Stimulated activated naive CD8-positive, alpha-beta T cell treated with anti-CD3 and anti-CD28 coated beads, Interleukin-15, Interleukin-2, amounts not matched to agents 100 ng/mL and 50 ng/mL, for 24 hours (primary cell): ENCODE measurements around the gene SIRT6.
"Not testable (repeated sequence)": the region's sequence is repeated elsewhere in the genome, so short reads cannot be mapped to it uniquely, and the experiment has no call there.

Experiments used
- H3K27ac Mint-ChIP-seq: one replicate; pipeline ENCODE4 v1.8.0; 2021; ENCODE audit warnings: mild to moderate bottlenecking, mixed read lengths
- H3K27me3 Mint-ChIP-seq: one replicate; pipeline ENCODE4 v1.8.0; 2021; ENCODE audit warnings: mixed read lengths
- H3K36me3 Mint-ChIP-seq: one replicate; pipeline ENCODE4 v1.8.0; 2021; ENCODE audit warnings: low read depth, mixed read lengths
- H3K4me1 Mint-ChIP-seq: one replicate; pipeline ENCODE4 v1.8.0; 2021; ENCODE audit warnings: low read depth, mixed read lengths
- H3K4me3 Mint-ChIP-seq: one replicate; pipeline ENCODE4 v1.8.0; 2021; ENCODE audit warnings: mild to moderate bottlenecking, mixed read lengths
- H3K9me3 Mint-ChIP-seq: one replicate; pipeline ENCODE4 v1.8.0; 2021; ENCODE audit warnings: mixed read lengths

SIRT6 gene

DNA sequence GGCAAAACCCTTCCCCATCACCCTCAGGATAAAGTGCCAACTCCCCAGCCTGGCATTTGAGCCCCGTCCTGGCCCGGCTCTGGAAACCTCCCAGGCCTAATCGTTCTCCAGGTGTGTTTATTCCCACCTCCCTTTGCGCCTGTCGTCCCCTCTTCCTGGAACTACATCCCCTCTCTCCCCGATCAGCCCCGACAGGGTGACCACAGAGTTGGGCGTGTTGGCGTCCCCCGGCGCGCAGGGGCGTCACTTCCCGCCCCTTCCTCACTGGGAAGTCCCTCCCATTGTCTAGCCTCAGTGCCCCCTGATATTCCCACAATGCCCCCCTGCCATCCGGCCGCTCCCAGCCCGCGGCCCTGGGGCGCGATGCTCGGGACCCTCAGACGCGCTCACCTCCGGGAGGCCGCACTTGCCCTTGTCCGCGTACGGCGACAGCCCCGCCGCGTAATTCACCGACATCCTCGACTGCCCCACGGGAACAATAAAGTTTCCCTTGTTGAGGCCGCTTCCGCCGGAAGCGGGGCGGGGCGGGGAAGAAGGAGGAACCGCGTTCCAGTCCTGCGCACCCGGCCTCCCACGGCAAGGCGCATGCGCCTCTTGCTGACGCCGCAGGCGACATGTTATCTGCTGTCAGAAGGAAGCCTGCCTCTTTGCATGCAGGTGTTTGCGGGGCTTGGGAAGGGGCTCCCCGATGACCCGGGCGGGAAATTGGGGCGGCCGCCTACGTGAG is at the start of gene SIRT6, which contains the start of gene ANKRD24:
Gene SIRT6 (minus strand): TSS at position 480 of the 727 bp plus-strand sequence. CDS start 24 bp downstream, at position 456.
Gene ANKRD24 (plus strand): TSS at position 606 of the 727 bp plus-strand sequence. CDS start 3,737 bp downstream, outside the sequence.
- Mint-ChIP-seq H3K9me3 (no peaks in the 10 kb centered on the region), H3K27ac (peak within 1 kb of the TSS; percentile 88), H3K27me3 (no peaks in the 10 kb centered on the region), H3K4me1 (peaks cover 26% of the 10 kb centered on the region), H3K4me3 (peak within 1 kb of the TSS; percentile 95), H3K36me3 (peaks cover 10% of the 10 kb centered on the region)

DNA sequence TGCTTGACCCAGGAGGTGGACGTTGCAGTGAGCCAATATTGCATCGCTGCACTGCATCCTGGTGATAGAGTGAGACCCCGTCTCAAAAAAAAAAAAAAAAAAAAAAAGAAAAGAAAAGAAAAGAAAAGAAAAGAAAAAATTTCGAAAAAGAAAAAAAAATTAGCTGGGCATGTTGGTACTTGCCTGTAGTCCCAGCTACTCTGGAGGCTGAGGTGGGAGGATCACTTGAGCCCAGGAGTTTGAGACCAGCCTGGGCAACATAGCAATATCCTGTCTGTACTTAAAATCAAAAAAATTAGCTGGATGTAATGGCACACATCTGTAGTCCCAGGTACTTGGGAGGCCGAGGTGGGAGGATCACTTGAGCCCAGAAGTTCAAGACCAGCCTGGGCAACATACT is 49.8 kb upstream of the SIRT6 start:
- H3K36me3 Mint-ChIP-seq, H3K4me1 Mint-ChIP-seq, H3K4me3 Mint-ChIP-seq, H3K27ac Mint-ChIP-seq, H3K27me3 Mint-ChIP-seq, H3K9me3 Mint-ChIP-seq: not testable (repeated sequence)

DNA sequence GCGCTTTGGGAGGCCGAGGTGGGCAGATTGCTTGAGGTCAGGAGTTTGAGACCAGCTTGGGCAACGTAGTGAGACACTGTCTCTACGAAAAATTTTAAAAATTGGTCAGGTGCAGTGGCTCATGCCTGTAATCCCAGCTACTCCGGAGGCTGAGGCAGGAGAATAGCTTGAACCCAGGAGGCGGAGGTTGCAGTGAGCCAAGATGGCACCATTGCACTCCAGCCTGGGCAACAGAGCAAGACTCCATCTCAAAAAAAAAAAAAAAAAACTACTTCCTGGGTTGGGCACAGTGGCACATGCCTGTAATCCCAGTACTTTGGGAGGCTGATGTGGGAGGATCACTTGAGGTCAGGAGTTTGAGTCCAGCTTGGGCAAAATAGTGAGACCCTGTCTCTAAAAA is 49.2 kb upstream of the SIRT6 start:
- H3K4me1 Mint-ChIP-seq, H3K9me3 Mint-ChIP-seq, H3K36me3 Mint-ChIP-seq, H3K4me3 Mint-ChIP-seq, H3K27ac Mint-ChIP-seq, H3K27me3 Mint-ChIP-seq: not testable (repeated sequence)

DNA sequence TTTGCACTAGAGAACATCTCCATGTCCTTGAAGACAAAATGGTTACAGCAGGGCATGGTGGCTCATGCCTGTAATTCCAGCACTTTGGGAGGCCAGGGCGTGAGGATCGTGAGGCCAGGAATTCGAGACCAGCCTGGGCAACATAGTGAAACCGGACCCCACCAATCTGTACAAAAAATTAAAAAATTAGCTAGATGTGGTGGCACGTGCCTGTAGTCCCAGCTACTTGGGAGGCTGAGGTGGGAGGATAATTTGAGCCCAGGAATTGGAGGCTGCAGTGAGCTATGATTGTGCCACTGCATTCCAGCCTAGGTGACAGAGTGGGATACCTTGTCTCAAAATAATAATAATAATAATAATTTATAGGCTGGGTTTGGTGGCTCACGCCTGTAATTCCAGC is 47.9 kb upstream of the SIRT6 start:
- H3K4me1 Mint-ChIP-seq, H3K27me3 Mint-ChIP-seq, H3K9me3 Mint-ChIP-seq, H3K4me3 Mint-ChIP-seq, H3K36me3 Mint-ChIP-seq, H3K27ac Mint-ChIP-seq: not testable (repeated sequence)

DNA sequence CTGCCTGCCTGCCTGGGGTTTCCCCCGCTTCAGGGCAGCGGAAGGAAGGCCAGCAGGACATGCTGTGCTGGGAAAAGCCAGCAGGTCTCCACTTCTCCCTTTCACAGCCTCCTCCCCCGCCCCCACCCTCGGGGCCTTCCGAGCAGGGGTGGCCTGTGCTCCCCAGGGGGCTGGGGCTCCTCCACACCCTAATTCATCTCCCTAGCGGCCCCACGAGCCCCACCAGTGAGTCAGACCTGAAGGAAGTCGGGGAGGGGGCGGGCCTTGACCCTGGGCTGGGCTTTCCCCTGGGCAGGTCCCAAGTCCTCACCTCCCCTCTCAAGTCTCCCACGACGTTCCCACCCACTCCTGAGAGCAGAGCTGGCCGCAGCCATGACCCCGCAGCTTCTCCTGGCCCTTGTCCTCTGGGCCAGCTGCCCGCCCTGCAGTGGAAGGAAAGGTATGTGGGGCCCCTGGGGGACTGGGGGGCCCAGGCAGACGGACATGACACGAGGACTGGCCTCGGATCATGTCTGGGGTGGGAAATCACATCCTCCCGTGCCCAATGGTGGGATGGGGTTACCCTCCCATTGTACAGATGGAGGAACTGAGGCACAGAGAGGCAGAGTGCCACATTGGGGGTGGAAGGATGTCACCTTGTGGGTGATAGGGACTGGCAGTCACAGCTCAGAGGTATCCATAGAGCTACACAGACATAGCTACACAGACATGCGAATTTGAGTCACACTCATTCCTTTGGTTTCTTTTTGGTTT is 47.0 kb upstream of the SIRT6 start, which contains the start of gene EBI3:
Gene EBI3 (plus strand): TSS at position 345 of the 753 bp plus-strand sequence. CDS start 28 bp downstream, at position 373.
- Mint-ChIP-seq H3K36me3 (no peaks in the 10 kb centered on the region), H3K9me3 (no peaks in the 10 kb centered on the region), H3K4me1 (peaks cover 8% of the 10 kb centered on the region), H3K4me3 (no peak within 1 kb of the TSS), H3K27ac (peak within 1 kb of the TSS; percentile 89), H3K27me3 (no peaks in the 10 kb centered on the region)

DNA sequence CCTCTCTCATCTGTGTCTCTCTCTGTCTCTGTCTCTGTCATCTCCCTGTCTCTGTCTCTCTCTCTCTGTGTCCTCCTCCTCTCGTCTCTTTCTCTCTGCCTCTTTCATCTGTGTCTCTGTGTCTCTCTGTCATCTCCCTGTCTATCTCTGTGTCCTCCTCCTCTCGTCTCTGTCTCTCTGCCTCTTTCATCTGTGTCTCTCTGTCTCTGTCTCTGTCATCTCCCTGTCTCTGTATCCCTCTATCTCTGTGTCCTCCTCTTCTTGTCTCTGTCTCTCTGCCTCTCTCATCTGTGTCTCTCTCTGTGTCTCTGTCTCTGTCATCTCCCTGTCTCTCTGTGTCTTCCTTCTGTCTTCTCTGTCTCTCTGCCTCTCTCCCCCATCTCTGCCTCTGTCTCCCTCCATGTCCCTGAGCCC is 46.4 kb upstream of the SIRT6 start:
- Mint-ChIP-seq H3K27ac (no peak overlapping the region), H3K27me3 (no peaks in the 10 kb centered on the region), H3K4me1 (peaks cover 8% of the 10 kb centered on the region), H3K4me3 (no peak overlapping the region), H3K36me3 (no peaks in the 10 kb centered on the region), H3K9me3 (no peaks in the 10 kb centered on the region)

DNA sequence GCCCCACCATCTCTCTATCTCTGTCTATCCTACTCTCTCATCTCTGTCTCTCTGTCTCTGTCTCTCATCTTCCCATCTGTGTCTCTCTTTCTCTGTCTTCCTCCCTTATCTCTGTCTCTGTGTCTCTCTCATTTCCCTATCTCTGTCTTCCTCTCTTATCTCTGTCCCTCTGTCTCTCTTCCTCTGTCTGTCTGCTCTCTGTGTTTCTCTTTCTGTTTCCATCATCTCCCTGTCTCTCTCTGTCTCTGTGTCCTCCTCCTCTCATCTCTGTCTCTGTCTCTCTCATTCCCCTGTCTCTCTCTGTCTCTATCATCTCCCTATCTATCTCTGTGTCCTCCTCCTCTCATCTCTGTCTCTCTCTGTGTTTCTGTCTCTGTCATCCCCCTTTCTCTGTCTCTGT is 45.4 kb upstream of the SIRT6 start:
- Mint-ChIP-seq H3K27ac (no peak overlapping the region), H3K9me3 (no peaks in the 10 kb centered on the region), H3K27me3 (no peaks in the 10 kb centered on the region), H3K36me3 (no peaks in the 10 kb centered on the region), H3K4me1 (peaks cover 8% of the 10 kb centered on the region), H3K4me3 (no peak overlapping the region)

DNA sequence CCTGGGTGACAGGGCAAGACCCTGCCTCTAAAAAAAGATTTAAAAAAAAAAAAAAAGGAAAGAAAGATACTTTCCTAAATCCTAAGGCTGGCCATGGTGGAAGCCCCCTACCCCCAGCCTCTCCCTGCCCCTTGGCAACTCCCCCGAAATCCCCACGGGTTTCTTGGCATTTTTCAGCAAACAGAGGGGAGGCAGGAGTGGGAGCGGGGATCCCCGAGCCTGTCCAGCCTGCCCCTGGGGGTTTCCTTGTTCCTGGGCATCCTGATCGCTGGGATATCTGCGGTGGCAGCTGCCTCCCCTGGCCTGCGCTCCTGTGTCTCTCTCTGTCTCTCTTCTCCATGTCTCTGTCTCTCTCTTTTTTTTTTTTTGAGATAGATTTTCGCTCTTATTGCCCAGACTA is 43.5 kb upstream of the SIRT6 start:
- H3K27ac Mint-ChIP-seq = no peak overlapping the region
- peaks cover 8% of the 10 kb centered on the region for H3K4me1 Mint-ChIP-seq
- no peak overlapping the region for H3K4me3 Mint-ChIP-seq
- no peaks in the 10 kb centered on the region for H3K9me3 Mint-ChIP-seq
- H3K36me3 Mint-ChIP-seq = no peaks in the 10 kb centered on the region
- H3K27me3 Mint-ChIP-seq = no peaks in the 10 kb centered on the region

DNA sequence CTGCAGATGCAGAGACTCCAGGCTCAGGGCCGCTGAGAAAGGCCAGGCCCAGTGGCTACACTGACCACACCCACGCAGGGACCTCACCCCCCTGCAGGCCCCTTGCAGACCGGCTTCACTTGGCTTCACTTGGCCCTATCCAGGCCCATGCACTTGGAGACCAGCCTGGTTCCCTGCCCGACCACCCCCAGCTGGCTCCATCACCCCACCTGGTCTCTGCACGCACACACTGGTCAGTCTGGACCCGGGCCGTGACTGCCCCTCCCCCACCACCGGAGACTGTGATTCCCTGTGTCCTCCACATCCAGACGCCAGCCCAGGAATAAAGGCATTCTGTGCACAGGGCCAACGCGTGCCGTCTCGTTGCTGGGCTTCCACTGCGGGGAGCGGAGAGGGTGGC is 42.1 kb upstream of the SIRT6 start:
- Mint-ChIP-seq H3K27me3 (no peaks in the 10 kb centered on the region), H3K27ac (no peak overlapping the region), H3K9me3 (no peaks in the 10 kb centered on the region), H3K36me3 (no peaks in the 10 kb centered on the region), H3K4me1 (peaks cover 8% of the 10 kb centered on the region), H3K4me3 (no peak overlapping the region)

DNA sequence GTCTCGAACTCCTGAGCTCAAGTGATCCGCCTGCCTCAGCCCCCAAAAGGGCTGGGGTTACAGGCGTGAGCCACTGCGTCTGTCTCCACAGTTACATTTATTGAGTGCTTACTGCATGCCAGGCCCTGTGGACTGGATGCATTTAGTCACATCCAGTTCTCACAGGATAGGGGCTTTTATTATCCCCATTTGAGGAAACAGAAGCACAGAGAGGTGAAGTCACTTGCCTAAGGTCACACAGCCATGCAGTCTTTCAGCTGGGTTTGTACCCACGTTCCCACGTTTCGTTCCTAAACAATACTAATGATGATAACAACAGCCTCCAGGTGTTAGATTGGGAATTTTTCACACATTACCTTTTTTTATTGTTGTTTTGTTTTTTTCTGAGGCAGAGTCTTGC is 37.8 kb upstream of the SIRT6 start:
- H3K9me3 Mint-ChIP-seq = no peaks in the 10 kb centered on the region
- no peak overlapping the region for H3K4me3 Mint-ChIP-seq
- H3K4me1 Mint-ChIP-seq = no peaks in the 10 kb centered on the region
- no peak overlapping the region for H3K27ac Mint-ChIP-seq
- H3K36me3 Mint-ChIP-seq = no peaks in the 10 kb centered on the region
- H3K27me3 Mint-ChIP-seq = no peaks in the 10 kb centered on the region

DNA sequence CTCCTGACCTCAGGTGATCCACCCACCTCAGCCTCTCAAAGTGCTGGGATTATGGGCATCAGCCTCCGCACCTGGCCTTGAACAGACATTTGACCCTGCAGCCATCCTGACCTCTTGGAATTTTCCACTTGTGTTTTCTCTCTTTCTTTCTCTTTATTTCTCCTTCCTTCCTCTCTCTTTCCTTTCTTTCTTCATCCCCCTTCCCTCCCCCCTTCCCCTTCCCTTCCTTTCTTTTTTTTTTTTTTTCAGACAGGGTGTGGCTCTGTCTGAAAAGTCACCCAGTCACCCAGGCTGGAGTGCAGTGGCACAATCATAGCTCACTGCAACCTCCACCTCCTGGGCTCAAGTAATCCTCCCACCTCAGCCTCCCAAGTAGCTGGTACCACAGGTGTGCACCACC is 36.2 kb upstream of the SIRT6 start:
- not testable (repeated sequence) for H3K36me3 Mint-ChIP-seq, H3K27me3 Mint-ChIP-seq, H3K4me1 Mint-ChIP-seq, H3K9me3 Mint-ChIP-seq, H3K4me3 Mint-ChIP-seq, H3K27ac Mint-ChIP-seq

DNA sequence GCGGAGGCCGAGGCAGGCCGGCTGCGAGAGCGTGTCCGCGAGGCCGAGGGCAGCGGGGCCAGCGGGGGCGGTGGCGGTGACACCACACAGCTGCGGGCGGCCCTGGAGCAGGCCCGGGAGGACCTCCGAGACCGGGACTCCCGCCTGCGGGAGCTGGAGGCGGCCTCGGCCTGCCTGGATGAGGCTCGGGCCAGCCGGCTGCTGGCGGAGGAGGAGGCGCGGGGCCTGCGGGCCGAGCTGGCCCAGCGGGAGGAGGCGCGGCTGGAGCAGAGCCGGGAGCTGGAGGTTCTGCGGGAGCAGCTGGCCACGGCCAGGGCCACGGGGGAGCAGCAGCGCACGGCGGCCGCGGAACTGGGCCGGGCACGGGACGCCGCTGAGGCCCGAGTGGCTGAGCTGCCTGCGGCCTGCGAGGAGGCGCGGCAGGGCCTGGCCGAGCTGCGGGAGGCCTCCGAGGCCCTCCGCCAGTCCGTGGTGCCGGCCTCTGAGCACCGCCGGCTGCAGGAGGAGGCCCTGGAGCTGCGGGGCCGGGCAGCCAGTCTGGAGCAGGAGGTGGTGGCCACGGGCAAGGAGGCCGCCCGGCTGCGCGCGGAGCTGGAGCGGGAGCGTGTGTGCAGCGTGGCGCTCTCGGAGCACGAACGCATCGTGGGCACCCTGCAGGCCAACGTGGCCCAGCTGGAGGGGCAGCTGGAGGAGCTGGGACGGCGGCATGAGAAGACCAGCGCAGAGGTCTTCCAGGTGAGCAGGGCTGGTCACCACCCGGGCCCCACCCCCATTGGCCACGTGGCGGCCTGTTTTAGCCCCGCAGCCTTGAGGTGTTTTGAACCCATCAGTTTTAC is 35.3 kb upstream of the SIRT6 start:
- Mint-ChIP-seq H3K4me1 (peaks cover 8% of the 10 kb centered on the region), H3K27ac (no peak overlapping the region), H3K4me3 (no peak overlapping the region), H3K36me3 (no peaks in the 10 kb centered on the region), H3K27me3 (no peaks in the 10 kb centered on the region), H3K9me3 (no peaks in the 10 kb centered on the region)

DNA sequence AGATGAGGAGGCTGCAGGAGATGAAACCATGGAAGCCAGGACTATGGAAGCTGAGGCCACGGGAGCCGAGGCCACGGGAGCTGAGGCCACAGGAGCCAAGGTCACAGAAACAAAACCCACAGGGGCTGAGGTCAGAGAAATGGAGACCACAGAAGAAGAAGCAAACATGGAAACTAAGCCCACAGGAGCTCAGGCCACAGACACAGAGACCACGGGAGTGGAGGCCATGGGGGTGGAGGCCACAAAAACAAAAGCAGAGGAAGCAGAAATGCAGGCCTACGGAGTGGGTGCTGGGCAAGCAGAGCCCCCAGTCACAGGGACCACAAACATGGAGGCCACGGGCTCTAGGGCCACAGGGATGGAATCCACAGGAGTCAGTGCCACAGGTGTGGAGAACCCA is 34.5 kb upstream of the SIRT6 start:
- H3K36me3 Mint-ChIP-seq = no peaks in the 10 kb centered on the region
- H3K27ac Mint-ChIP-seq = no peak overlapping the region
- no peak overlapping the region for H3K4me3 Mint-ChIP-seq
- no peaks in the 10 kb centered on the region for H3K9me3 Mint-ChIP-seq
- peaks cover 8% of the 10 kb centered on the region for H3K4me1 Mint-ChIP-seq
- no peaks in the 10 kb centered on the region for H3K27me3 Mint-ChIP-seq

DNA sequence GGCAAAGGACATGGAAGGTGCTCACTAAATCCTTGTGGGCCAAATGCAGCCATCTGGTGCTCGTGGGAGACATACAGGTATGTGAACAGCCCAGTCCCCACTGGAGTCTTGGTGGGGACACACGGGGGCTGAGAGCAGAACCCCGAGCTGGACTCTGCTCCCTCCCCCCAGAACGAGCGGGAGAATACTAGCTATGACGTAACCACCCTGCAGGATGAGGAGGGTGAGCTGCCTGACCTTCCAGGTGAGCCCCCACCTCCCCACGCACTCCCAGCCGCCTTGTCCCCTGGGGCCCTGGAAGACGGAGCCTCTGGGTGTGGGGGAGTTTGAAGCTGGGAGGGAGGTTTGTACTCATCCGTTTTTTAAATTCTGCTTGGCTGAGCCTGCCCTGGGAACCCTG is 33.4 kb upstream of the SIRT6 start:
- Mint-ChIP-seq H3K36me3 (no peaks in the 10 kb centered on the region), H3K4me3 (no peak overlapping the region), H3K9me3 (no peaks in the 10 kb centered on the region), H3K27ac (no peak overlapping the region), H3K27me3 (no peaks in the 10 kb centered on the region), H3K4me1 (peaks cover 8% of the 10 kb centered on the region)

DNA sequence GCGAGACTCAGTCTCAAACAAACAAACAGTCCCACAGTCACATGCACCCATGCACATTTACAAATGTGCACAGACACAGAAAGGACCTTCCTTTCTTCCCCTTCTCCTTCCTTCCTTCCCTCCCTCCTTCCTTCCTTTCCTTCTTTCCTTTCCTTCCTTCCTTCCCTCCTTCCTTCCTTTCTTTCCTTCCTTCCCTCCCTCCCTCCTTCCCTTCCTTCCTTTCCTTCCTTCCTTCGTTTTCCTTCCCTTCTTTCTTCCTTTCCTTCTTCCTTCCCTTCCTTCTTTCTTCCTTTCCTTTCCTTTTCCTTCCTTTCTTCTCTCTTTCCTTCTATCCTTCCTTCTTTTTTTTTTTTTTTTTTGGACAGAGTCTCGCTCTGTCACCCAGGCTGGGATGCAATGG is 30.8 kb upstream of the SIRT6 start:
- H3K4me3 Mint-ChIP-seq = no peak overlapping the region

More for the DNA sequence above, 30.8 kb upstream of the SIRT6 start:
- peaks cover 8% of the 10 kb centered on the region for H3K4me1 Mint-ChIP-seq
- H3K9me3 Mint-ChIP-seq = no peaks in the 10 kb centered on the region
- H3K27me3 Mint-ChIP-seq = no peaks in the 10 kb centered on the region
- H3K27ac Mint-ChIP-seq = no peak overlapping the region
- H3K36me3 Mint-ChIP-seq = no peaks in the 10 kb centered on the region
